NCI-H2196 treated with DMSO at 0.1 percent for 48 hours (cell line): ENCODE data around the gene MAST2.
"Not testable (repeated sequence)": the region's sequence is repeated elsewhere in the genome, so short reads cannot be mapped to it uniquely, and the experiment has no call there.

Experiments
- DNase-seq: peaks from one replicate; lab custom pipeline; 2025; ENCODE audit not compliant: unreplicated experiment; lab: John Stamatoyannopoulos, UW

Gene MAST2

DNA sequence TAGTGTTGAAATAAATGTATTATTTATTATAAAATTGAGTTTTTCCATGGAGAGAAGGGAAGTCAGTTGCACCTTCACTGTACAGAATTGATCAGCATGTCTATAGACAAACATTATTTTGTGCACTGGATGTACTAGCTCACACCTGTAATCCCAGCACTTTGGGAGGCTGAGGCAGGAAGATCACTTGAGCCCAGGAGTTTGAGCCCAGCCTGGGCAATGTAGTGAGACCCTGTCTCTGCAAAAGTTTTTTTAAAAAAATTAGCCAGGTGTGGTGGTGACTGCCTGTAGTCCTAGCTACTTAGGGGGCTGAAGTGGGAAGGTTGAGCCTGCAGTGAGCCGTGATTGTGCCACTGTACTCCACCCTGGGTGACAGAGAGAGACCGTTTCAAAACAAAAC is 87.7 kb downstream of the MAST2 start:
- DNase-seq: no peak

DNA sequence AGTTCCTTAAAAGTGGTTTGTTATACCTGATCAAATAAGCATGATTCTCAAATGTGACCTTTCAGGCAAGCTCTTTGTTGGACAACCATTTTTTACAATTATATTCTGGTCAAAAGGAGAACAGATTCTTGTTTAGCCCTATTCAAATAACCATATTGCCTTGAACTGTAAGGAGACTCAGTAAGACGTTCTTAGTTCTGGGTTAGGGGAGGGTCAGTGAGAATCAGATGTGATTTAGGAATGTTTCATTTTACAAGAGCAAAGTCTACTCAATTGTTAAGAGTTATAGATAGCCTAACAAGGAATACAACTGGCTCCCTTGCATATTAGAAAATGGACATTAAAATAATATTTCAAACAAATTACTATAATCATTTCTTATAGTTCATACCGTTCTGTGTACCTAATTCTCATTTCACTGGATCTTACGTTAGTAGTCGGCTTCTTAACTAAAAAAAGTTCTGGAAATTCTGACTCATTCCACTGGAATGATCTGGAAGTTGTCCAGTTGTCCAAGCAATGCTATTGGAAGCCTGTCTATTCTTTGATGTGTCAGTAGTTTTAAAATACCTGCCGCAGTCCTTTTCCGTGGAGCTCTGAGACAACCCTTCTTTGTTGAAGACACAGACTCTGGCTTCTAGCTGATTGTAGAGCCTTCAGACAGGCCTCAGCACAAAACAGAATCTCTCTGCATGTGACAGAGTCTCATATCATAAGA is 88.8 kb downstream of the MAST2 start:
- DNase-seq: no peak

DNA sequence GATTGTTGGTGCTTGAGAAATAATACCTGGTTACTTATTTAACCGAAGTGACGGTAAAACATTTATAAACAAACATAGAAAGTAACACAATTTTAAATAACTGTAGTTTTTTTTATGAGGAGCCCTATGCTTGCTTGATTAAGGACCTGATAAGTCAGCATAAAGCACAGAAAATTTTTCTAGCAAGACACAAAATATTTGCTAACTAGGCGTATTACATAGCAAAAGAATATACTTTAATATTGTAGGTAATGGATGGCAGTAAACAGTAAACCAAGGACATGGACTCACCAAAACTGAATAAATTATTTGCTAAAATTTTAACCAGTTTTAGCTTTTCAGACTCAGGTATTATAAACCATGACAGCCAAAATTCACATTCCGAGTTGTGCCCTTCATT is 90.9 kb downstream of the MAST2 start:
- no peak for DNase-seq

DNA sequence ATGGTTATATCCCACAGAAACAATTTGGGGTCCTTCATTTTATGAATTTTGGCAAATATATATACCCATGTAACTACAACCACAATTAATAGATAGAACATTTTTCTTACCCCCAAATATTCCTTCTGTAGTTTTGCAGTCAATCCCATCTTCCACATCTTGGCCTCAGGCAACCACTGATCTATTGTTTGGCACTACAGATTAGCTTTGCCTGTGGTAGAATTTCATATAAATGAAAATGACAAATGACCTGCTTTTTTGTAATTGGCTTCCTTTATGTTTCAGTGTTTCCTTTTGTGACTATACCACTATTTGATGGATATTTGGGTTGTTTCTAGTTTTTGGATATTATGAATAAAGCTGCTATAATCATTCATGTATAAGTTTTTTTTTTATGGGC is 91.5 kb downstream of the MAST2 start:
- no peak for DNase-seq

DNA sequence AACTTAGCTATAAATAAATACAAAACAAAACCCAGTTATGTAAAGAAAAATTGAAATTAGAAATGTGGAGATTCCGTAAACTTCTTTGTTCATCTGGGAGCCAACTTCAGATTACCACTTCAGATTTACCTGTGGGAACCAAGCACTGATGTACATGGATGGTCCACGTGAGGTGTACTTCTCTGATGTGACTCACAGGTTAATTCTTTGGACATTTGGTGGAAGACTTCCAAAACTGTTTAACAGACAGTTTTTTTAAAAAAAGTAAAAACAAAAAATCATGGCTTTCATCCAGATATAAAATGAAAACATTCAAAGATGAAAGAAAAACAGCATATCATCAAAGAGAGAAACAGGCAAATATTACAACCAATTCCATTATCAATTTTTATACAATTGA is 92.0 kb downstream of the MAST2 start:
- DNase-seq: no peak

DNA sequence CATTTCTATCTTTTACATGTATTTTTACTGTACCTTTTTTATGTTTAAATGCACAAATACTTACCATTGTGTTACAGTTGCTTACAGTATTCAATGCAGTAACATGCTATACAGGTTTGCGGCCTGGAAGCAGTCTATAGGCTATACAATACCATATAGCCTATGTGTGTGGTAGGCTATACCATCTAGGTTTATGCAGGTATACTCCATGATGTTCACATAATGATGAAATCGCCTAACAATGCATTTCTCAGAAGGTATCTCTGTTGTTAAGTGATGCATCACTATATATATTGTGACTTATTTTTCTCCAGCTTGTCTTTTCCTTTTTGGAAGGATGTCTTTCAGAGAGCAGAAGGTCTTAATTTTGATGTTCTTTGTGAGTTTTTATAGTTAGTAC is 103.5 kb downstream of the MAST2 start:
- DNase-seq: no peak

DNA sequence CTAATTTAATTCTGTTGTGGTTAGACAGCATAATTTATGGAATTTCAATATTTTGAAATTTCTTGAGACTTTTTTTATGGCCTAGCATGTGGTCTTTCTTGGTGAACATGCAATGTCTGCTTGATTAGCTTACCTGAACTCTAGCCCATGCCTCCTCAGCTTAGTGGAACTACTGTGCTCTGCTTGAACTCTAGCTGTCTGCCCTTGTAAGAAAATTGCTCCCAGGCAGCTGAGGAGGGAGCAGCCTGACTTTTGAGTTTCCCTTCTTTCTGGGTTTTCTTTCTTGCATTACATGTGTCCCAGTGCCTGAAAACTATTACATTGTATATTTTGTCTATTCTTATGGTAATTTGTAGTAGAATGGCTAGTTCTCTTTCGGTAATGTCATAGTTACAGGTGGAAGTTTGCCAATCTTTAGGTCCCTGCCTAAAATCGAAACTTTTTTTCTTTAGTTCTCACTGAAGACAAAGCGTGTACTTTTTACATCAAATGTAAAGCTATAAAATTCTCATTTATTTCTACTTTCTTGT is 105.3 kb downstream of the MAST2 start:
- no peak for DNase-seq

DNA sequence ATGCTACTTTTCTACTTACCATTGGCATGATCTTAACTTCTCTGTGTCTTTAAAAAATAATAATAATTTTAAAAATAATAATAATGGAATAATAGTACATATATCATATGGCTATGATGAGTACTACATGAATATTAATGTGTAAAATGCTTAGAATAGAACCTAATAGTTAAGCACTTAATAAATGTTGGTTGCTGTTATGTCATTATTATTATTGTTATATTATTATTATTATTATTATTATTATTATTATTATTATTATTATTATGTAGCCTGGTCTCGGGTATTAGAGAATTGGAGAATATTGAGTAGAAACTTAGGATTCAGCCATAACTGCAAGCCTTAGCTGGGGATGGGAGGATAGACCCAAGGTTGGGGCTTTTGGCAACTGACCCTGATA is 108.2 kb downstream of the MAST2 start:
- no peak for DNase-seq

DNA sequence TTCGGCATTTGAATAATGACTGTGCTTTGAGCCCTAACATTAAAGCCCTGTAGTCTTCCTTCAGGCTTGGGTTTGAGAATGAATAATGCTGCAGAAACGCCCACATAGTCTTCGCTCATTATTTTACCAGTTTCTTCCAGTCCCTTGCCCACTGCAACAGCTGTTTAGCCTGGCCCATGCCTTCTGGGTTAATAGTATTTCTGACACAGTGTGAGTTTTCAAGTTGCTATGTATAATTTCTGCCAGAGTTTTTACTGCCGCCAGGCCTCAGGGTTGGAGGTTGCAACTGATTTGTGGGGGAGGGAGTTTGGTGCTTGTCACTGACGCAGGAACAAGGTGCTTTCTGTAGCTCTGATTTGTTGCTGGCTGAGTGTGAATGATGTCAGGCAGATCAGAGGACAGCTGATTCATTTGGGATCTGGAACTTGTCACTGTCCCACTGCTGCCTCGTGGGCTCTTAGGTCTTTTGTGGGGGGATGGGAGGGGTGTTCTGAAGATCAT is 109.8 kb downstream of the MAST2 start:
- no peak for DNase-seq

DNA sequence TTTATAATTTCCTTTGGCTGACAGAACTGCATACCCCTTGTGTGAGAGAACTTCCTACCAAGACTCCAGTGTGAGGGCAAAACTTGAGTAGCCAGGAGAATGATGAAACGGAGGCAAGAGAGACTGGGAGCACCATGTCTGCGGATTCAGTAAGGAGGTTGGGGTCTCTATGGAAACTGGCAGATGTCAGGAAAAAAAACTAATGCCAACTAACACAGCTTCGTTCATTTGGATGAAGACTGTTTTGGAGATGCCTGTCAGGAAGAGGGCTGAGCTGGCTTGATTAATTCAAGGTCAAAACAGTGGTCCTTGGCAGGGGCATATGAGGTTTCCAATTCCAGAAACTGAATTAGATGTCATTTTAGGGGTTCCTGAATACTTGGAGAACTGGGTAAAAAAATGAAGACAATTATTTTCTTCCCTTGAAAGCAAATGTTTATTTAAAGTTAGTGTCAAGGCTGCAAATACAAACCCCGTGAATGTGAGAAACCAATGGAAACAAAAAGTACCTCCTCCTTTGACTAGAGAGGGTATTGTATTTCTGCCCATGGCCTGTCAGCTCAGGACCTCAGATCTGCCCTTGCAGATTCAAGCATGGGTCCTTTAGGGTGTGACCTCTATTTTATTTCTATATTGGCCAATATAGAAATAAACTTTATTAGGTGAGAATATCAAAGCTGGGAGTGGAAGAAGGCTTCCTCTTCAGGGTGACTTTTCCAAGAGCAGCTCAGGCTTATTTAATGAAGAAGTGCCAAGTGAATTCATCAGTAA is 110.5 kb downstream of the MAST2 start:
- DNase-seq: no peak

DNA sequence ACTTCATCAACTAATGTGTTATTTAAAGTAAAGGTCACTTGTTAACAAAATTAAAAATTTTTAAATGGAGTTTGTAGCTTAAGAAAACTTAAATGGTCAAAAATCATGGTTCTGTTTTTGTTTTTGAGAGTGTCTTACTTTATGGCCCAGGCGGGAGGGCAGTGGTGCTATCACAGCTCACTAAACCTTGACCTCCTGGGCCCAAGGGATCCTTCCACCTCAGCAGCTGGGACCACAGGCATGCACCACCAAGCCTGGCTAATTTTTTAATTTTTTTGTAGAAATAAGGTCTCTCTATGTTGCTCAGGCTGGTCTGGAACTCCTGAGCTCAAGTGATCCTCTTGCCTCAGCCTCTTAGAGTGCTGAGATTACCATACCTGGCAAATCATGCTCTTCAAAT is 111.4 kb downstream of the MAST2 start:
- DNase-seq: no peak

DNA sequence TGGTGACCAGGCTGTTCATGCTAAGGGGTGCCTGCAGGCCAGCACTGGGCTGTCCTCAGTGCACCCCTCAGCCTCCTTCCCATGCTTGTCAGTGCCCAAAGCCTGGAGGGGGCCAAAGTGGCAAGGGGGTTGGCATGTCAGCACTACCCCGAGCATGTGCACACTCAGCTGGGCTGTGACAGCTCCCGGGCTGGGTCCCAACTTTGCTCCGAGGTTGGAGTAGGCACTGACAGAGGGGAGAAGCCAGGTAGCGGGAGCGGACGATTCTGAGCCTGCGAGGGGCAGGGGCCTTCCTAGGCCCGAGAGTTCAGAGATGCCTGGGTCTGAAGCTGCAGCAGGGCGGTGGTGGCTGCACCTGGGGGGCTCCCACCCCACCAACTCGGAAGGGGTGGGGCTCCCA is 119.0 kb downstream of the MAST2 start:
- DNase-seq: no peak

DNA sequence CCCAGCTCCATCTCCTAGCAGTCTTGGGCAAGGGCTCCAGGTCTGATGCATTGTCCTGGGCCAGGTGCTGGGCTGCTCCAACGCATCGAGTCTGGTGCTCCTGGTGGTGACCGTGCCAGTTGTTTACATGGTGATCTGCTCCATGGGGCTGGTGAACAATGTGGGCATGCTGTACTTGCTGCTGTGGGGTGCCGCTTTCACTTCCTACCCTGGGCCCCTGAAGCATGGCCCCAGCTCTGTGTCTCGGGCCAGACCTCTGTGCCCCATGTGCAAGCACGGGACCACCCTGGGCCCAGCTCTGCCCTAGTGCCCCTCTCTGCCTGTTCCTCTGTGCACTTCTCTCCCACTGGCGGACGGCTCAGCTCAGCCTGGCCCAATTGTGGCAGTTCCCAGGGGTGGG is 119.4 kb downstream of the MAST2 start:
- no peak for DNase-seq

DNA sequence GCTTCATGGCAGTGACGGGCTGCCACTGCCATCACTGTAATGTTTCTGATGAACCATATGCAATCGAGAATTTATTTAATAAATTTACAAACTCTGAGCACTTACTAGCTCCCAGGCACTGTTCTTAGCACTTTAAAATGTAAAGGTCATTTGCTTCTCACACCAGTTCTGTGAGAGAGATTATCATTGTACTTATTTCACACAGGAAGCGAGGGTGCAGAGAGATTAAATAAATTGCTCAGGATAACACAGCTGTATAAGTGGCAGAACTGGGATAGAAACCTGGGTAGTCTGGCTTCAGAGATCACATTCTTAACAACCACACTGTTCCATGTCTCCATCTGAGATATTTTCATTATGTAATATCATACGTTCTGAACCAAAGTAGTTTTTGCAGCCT is 119.9 kb downstream of the MAST2 start:
- DNase-seq: no peak

DNA sequence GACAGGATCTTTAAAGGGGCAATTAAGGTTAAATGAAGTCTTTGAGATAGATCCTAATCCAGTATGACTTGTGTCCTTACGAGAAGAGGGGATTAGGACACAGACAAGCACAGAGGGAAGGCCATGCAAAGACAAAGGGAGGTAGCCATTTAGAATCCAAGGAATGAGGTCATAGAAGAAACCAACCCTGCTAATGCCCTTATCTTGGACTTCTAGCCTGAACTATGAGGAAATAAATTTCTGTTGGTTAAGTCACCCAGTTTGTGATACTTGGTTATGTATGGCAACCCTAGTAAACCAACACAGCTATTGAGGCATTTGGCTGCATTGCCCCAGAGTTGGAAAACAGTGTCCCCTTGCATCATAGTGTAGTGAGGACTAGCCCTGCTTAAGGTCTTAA is 121.3 kb downstream of the MAST2 start:
- no peak for DNase-seq

DNA sequence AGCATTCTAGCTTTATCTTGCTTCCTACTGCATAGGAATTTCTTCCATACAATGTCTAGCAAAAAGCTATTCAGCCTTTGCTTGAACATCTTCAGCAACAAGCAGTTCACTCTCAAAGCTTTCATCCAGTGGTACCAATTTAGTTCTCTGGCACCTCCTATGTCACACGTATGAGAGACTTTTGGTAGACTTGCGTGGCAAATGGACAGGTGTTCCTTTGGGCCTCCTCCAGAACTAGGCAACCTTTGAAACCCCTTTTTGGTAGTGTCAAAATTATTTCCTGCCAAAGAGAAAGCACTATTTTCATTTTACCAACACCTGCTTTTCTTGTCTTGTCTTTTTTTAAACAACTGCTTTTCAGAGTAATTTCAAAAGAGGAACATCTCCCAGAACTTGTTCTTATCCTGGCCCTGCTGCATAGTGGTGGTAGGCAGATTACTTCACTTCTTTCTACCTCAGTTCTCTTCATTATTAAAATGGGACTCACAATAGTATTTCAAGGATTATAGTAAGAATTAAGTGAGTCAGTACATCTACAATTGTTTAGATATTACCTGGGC is 122.4 kb downstream of the MAST2 start:
- DNase-seq: no peak

DNA sequence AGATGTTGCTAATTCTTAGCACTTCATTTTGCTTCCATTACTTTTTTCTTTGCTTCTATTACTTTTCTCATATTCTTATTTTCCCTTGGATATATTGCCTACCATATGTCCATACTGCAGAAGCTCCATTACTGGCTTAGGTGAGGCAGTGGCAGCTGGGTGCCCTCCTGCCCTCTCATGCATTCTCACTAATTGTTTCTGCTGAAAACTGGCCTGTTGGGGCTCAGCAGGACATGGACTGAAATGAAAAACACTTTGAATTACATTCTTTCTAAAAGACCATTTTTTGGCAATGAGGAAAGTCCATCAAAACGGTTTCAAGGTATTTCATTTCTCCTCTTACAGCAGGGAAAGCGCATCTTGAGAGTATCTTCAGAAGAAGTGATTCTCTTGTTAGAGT is 122.9 kb downstream of the MAST2 start:
- DNase-seq: no peak

DNA sequence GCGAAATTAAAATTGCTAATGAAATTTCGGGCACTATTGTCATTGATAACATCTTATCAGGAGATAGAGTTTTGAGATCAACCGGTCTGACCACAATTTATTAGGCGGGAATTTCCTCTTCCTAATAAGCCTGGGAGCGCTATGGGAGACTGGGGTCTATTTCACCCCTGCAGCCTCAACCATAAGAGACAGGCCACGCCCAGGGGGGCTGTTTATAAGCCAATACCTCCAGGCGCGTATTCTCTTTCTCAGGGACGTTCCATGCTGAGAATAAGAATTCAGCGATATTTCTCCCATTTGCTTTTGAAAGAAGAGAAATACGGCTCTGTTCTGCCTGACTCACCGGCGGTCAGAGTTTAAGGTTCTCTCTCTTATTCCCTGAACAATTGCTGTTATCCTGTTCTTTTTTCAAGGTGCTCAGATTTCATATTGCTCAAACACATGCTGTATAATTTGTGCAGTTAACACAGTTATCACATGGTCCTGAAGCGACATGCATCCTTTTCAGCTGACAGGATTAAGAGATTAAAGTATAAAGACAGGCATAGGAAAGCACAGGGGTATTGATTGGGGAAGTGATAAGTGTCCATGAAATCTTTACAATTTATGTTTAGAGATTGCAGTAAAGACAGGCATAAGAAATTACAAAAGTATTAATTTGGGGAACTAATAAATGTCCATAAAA is 124.0 kb downstream of the MAST2 start:
- not testable (repeated sequence) for DNase-seq

DNA sequence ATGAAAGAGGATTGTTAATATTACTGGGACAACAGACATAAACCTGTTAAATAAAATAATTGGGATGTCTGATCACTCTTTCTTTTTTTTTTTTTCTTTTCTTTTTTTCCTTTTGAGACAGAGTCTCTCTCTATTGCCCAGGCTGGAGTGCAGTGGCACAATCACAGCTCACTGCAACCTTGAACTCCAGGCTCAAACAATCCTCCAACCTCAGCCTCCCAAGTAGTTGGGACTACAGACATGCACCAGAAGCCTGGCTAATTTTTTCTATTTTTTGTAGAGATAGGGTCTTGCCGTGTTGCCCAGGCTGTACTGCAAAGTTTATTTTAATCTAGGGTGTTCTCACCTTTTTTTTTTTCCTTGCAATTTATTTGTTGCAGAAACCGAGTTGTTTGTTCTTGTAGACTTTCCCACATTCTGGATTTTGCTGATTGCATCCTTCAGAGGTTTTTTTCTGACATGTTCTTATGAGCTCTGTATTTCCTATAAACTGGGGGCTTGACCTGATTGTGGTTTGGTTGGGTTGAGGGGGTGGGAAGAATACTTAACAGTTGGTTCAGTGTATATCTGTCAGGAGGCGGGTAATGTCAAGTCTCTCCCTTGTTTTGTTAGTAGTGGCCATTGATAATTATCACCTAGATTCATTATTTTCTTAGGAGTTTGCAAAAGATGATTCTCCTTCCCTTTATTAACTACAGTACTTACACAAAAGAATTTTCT is 125.2 kb downstream of the MAST2 start:
- no peak for DNase-seq

DNA sequence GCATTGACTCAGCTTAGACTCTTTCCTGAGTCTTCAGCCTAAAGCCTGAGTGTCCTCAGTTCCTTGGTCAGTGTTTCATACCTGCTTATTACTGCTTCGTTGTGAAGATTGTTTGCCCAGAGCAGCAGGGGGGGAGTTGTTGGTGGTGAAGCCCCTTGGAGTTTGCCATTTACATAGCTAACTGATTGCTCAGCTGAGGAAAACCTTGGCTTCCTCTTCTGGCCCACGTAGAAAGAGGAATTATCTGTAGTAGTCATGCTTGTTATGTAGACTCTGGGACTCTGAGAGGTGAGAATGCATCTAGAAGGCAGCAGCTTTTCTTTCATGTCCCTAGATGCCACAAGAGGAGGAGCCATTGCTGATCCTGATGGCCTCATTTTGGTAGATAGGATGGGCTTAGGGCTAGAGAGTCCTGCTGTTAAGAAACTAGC is 125.9 kb downstream of the MAST2 start:
- DNase-seq: no peak
